ENCODE data around the gene ABLIM2.

ABLIM2 gene

DNA sequence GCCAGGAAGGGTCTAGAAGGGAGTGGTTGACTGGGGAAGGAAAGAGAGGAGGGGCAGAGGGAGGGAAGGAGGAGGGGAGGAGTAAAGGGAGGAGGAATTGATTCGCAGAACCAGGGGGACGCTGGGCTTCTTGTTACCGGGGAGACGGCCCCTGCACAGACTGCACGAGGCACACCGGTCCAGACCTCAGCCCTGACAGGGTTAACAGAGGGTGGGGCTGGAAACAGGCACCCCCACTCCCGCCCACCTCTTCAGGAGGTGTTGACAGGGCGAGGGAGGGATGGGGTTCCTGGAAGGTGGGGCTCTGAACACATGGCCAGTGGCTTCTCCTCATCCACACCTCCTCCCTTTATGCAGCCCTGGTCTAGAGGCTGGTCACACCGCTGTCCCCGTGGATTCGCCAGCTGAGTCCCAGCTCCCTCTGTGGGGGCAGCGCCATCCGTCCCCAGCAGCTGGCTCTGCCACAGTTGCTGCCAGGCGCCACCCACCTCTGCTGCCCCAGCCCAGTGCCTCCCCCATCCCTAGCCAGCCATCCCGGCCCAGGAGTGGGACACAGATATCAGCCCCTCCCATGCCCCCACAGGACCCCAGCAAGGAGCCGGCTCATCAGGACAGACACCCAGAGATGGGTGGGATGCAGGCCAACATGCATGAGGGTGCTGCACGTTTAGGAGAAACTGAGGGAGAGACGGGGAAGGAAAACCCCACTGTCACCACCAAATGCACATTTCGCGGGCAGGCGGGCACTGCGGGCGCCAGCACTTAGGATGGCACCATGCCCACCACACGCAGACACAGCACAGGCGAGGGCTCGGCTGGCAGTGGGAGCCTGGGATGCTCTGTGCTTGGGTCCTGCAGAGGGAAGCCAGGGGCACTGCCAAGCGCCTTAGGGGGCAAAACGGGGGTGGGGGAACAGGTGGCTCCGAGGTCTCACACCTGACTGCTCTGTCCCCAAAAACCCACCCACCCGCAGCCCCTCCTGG lies 87.6 kb downstream of the ABLIM2 start:
- DNase-seq (ENCODE audit: low read depth), result no peak

DNA sequence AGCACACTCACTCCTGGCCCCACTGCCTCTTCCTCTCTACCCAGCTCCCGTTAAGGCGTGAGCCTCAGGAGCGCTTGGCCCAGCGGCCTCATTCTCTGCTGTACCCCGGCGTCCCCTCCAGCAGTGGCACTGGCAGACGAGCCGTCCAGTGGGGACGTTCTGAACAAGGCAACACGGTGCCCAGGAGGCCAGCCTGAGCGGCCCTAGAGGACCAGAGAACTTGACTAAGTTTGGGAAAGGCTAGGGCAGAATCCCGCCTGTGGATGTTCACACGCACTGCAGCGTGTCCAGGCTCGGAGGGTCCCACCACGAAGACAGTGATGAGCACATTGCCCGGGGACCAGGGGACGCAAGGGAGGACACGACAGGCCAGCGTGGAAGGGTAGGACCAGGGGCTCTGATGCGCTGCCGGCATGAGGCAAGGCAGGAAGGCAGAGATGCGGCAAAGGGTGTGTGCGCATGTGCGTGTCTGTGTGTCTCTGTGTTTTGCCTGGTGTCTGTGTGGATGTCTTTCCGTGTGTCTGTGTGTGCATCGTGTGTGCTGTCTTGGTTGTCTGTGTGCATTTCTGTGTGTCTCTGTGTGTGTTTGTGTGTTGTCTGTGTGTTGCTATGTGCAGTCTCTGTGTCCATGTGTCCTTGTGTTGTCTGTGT lies 89.4 kb downstream of the ABLIM2 start:
- DNase-seq (ENCODE audit: low read depth), result no peak

DNA sequence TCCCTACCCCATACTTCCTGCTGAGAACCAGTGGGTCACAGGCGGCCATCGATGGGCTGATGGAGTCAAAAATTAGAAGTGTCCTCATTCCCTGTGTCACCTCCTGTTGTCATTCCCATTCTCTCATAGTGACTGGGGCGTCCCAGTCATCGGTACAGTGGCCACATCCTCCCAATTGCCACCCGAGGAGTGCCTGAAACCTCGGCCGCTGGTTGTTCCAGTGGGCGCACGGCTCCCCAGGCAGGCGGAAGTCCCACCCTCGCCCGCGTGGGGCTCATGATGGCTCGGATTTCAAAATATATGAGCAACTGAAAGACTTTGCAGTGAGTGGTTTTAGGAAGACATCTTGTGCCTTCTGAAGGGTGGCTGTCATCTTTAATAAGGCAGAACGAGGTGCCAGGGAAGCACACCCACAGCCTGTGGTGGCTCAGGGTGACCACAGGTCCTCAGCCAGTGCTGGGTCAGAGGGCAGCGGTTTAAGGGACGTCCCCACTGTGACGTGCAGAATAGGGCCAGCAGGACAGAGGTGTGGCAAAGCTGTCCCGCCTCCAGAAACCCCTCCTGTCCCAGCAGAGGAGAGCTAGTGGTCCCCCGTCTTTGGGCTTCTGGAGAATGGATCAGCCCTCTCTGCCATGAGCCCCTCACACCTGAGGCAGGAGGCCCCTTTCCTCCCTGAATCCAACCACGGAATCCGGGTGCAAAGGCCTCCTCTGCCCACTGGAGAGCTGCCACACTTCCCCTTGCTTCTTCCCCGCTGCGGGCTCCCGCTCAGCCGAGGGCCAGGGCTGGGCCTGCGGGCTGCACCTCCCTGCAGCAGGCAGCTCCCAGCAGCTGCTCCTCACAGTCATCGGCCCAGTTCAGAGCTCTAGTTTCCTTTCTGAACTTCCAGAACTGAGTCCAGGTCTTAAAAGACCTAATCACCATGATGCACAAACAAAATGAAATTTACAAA lies 90.4 kb downstream of the ABLIM2 start:
- DNase-seq (ENCODE audit: low read depth), result no peak

DNA sequence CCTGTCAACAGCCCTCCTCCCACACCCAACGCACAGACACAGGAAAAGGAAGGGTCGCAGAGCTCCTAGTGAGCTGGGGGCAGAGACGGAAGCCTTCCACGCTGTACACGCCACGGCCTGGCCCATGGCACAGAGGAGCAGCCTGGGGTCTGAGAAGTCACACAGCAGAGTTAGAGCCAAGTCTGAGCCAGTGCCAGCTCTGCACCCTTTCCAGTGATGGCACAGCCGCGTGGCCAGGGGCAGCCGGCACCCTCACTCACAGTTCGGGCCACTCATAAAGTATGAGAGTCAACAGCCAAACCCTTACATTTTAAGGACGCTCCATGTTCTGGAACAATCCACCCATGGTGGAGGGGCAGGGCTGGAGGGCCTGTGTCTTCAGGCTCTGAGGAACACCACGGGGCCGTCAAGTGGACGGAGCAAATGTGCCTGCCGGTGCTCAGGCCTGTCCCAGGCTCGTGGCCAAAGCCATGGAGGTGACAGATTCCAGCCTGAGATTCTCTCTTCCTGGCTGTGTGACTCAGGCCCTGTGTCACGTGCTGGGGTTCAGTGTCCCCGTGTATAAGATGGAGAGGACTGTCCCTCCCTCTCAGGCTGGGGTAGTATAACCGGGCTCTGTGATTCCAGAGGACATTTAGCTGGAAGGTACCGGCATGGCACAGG lies 91.2 kb downstream of the ABLIM2 start:
- no peak for DNase-seq (ENCODE audit: low read depth)

DNA sequence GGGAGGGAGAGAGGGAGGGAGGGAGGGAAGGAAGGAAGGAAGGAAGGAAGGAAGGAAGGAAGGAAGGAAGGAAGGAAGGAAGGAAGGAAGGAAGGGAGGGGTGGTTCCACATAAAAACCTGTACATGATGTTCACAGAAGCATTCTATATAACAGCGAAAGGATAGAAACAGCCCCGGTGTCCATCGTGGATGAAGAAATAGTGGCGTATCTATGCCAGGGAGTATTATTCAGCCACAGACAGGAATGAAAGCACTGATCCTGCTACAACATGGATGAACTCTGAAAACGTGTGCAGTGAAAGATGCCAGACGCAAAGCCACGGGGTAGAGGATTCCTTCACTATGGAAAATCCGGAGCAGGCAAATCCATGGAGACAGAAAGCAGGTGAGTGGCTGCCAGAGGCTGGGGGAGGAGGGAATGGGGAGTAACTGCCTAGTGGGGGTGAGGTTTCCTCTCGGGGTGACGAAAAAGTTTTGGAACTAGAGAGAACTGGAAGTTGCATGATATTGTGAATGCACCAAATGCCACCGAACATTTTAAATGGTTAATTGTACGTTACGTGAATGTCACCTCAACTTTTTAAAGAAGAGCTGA lies 92.2 kb downstream of the ABLIM2 start:
- no peak for DNase-seq (ENCODE audit: low read depth)

DNA sequence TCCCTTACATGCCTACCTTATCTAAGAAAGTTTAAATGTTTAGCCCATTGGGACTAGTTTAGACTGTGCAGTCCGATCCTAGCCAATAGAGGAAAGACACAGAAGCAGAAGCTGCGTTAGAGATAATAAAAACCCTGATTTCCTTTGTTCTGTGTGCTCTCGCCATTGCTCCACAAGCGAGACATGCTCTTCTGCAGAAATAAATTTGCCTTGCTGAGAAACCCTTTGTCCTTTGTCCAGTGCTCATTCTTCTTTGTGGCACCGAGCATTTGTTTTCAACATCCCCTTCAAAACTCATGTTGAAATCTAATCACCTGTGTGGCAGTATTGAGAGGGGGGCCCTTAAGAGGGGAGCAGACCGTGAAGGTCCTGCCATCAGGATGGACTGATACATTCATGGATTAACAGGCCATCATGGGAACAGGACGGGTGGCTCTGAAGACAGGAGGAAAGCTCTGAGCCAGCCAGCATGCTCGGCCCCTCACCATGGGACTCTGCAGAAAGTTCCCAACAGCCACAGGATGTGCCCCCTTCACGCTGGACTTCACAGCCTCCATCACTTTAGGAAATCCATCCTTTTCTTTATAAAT lies 94.5 kb downstream of the ABLIM2 start:
- no peak for DNase-seq (ENCODE audit: low read depth)

DNA sequence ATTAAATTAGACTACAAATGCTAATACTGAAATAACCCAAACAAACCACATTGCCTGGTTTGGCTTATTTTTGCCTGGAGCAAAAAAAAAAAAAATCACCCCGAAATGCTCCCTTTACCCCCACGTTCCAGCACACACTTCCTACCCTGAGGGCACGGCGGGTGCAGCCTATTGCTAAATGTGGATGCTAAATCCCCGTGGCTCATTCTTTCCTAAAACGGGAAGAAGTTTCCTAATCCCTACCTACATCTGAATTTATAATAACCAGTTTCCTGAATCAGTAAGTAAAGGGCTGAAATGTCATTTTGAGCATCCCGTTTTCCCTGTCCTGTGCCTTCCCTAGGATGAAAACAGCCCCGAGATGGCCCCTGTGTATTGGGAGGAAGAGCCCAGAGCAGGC lies 97.0 kb downstream of the ABLIM2 start:
- DNase-seq (ENCODE audit: low read depth), result no peak

DNA sequence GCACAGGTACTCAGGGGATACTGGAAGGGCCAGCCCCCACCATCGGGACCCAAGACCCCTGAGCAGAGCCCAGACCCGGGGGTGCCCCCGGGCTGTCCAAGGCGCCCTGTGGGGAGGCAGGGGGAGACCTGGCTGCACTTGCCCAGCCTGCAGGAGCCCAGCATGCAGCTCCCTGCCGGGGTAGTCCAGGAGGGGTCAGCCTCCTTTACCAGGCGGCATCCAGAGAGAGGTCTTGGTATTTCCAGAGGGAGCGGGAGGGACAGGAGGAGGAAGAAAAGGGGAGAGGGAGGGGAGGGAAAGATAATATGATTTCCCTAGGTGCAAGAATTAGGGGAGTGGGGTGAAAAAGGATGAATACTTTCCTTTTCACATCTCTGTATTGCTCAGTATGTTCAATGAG lies 97.5 kb downstream of the ABLIM2 start:
- DNase-seq (ENCODE audit: low read depth), result no peak

DNA sequence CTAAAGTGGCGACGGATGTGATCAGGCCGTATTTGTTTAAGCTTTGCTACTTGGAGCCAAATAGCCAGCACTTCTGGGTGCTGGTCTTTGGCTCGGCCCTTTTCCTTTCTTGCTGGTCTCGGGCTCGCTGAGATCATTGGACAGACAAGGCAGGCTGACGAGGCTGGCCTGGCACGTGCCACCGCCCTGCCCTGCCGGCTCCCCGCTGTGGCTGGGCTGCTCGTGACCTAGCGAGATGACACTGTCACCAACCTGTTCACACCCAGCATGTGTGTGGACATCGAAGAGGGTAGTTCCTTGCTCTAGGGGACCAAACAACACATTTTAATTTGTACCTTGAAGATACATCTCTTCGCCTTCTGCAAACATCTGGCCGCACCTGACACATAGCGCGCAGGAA lies 98.0 kb downstream of the ABLIM2 start:
- DNase-seq (ENCODE audit: low read depth), result no peak

DNA sequence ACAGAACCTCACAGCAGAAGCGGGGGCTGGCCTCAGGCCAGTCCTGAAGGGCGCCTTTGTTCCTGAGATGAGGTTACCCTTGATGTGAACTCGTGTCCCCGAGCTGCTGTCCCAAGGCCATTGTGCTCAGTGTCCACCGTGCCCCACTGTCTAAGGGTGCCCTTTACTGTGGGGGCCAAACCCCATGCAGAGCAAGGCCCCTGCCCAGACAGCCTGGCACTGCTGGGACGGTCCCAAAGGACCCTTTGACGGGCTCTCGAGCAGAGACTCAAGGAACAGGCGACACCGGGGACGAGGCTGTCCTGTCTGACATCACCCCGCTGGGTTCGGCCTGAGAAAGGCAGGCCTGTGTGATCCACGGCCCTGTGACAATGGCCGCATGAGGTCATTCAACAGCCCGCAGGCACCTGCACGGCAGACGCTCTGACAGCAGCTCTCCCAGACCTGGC lies 100.6 kb downstream of the ABLIM2 start:
- DNase-seq (ENCODE audit: low read depth), result no peak

DNA sequence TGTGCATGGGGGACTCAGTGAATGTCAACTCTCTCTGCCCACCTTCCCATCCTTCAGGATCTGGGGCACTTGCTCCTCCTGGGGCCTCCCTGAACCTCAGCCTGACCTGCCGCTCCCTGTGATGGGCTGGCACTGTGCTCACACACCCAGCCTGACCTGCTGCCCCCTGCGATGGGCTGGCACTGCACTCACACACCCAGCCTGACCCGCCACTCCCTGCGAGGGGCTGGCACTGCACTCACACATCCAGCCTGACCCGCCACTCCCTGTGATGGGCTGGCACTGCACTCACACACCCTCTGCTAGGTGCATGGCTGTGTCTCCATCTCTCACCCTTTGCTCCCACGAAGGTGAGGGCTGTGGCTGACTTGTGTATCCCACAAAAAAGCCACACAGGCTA lies 103.4 kb downstream of the ABLIM2 start:
- DNase-seq (ENCODE audit: low read depth), result no peak

DNA sequence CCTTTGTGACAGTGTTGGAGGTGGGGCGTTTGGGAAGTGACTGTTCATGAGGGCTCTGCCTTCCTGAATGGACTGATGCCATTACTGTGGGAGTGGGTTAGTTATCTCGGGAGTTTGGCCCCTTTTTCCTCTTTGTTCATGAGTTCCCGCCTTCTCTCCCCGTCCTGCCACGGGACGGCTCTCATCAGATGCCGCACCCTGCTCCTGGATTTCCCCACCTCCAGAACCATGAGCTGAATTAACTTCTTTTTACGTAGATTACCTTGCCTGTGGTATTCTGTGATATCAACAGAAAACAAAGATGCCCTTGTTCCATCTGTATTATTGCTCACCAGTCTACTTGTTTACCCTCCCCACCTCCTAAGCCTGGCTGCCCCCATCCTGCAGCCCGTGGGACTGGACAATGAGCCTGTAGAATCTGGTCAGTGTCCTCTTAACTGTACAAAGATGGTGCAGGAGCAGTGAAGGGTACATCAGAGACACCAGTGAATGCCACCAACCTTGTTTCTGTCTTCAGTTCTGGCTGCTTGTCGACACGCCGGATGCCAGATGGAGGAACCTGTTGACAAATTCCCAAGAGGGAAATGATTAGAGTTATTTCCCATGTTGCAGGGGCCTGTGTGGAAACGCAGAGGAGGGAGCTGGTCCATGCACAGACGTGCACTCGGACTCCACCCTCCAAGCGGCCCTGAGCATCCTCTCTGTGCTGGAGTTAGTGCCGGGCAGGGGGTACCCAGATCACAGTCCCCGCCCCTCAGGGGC lies 104.7 kb downstream of the ABLIM2 start:
- DNase-seq (ENCODE audit: low read depth), result no peak

DNA sequence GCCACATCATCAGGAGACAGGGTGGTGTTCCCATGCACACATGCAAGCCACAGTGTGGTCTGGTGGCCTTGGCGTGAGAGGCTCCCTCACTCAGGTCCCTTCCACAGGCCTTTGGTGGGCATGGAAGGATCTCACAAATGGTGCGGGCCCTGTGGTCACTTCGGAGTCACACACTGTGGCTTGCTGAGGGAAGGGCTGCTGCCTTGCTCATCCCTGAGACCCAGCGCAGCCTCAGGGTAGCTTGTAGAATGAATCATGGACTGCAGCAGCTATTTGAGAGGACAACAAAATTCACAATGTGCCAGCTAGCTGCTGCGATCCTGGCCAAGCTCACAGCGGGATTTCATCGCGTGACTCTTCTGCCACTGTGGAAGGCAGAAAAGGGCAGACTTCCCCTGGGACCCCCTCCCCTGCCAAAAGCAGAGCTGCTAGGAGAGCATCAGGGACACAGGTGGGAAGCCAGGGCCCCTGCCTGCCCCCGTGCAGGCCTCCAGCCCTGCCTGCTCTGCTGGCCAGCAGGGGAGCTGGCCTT lies 106.4 kb downstream of the ABLIM2 start:
- DNase-seq (ENCODE audit: low read depth), result no peak

DNA sequence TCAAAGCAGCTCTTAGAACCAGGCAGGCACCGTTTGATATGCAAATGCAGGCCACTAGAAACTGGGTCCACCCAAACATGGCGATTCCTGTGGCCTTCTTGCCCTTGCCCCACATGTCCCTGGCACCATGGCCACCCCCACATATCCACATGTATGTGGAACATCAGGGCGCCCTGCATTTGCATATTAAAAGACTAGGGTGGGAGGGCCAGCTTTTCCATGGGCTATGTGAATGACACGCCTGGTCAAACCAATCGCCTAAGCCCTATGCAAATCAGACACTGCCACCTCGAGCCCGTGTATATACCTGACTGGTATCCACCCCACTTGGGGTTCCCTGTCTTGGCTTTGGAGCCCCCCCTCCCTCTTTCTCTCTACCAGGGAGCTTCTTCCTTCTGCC lies 107.0 kb downstream of the ABLIM2 start:
- DNase-seq (ENCODE audit: low read depth), result no peak

DNA sequence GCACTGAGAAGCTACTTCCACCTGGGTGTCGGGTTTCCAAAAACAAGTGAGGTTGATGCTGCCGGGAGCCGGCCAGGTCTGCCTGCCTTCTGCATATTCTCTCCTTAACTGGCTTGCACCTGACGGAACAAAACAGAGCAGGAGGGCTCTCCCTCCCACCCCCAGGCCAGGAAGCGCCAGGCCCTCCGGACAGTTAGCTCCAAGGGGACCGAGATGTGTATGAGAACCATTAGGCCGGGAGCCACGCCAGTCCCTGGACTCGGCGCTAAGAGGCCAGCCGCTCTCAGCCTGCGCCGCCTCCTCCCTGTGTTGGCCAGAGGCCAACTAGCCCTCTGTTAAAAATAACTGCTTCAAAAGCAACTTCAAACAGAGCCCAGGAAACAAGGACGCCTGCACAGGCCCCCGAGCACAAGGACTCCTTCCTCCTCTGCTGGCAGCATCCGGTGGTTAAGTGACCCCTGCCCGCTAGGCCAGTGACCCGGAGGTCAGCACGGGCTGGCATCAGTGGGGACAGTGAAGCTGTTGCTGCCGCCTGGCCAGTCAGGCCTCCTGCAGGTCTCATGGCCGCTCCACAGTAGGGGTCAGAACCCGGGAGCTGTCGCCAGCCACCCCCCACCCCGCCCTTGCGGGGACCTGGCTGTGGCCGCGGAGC lies 107.9 kb downstream of the ABLIM2 start:
- DNase-seq (ENCODE audit: low read depth), result no peak

DNA sequence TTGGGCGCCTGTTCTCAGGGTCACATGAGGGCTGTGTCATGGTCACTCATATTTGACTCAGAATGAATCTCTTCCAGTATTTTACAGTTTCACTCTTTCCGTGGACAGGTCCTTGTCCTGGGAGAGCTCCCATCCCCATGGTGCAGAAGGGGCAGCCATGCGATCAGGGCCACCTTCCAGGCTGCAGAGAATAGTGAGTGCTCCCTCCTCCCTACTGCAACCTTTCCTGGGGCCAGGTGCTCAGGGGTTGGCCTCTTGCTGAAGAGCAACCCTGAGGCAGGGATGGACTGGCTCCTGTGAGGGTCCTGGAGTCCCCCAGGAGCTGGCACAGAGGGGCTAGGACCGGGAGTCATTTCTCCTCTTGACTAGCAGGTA lies 108.4 kb downstream of the ABLIM2 start:
- no peak for DNase-seq (ENCODE audit: low read depth)

DNA sequence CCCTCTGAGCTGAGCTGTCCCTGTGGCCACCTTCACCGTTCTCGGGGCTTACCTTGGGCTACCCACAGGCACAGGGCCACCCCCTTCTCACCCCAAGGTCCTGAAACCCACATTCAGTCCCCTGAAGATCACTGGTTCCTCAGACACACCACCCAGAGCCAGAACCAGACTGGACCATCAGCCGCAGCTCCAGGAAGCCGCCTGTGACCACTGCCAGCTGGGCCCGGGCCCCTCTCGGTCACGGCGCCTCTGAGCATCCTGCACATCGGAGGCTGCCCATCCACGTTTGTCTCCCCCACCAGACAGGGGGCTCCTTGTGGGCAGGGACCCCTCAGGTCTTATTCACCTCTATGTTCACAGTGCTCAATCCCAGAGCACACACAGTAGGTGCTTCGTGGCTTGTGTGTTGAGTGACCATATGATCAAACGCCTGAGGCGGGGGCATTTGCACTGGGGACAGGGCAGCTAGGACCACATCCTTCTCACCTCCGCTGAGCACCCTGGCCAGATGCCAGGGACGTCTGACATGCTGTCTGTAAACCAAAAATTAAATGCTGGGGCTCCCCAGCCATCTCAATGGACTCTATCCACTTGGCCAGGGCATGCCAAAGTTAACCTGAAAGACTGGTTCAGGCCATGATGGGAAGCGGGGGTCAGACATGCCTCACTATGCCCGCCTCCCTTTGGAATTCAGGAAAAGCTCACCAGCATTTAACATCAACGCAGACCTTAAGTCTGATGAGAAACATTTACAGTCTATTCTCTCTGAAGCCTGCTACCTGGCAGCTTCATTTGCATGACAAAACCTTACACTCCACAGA lies 109.5 kb downstream of the ABLIM2 start:
- DNase-seq (ENCODE audit: low read depth), result no peak

Measured in stimulated activated CD8-positive, alpha-beta memory T cell treated with anti-CD3 and anti-CD28 coated beads, Interleukin-15, amount 100 ng/mL, for 1 hour (primary cell).